GM19025 (cell line): Measurements from ENCODE around the gene ELP4.
"Not testable (repeated sequence)": the region's sequence is repeated elsewhere in the genome, so short reads cannot be mapped to it uniquely, and the experiment has no call there.

Experiments
- ATAC-seq: cut with Tn5 transposase; IDR thresholded peaks from one replicate; pipeline ENCODE4 v1.9.1; 2021; ENCODE audit warnings: mild to moderate bottlenecking, low read depth, moderate library complexity; ENCODE audit not compliant: unreplicated experiment

ELP4 gene

DNA sequence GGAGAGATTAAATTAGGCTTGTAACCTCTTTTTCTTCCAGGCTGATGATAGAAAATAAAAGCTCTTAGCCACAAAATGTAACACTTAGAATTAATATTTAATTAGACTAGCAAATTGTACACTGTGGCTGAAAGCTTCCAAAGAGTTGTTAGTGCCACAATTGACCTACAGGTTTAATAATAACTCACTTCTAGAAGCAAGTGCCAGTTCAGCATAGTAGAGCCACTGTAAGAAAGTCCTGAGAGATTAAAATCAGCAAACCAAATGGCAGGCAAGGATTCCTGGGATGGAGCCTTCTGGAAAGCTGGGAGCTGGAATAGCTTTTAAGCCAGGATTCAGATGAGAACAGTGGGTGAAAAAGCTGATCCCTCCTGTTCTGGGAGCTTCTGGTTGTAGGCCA is 131.0 kb downstream of the ELP4 start:
- no peak for ATAC-seq

DNA sequence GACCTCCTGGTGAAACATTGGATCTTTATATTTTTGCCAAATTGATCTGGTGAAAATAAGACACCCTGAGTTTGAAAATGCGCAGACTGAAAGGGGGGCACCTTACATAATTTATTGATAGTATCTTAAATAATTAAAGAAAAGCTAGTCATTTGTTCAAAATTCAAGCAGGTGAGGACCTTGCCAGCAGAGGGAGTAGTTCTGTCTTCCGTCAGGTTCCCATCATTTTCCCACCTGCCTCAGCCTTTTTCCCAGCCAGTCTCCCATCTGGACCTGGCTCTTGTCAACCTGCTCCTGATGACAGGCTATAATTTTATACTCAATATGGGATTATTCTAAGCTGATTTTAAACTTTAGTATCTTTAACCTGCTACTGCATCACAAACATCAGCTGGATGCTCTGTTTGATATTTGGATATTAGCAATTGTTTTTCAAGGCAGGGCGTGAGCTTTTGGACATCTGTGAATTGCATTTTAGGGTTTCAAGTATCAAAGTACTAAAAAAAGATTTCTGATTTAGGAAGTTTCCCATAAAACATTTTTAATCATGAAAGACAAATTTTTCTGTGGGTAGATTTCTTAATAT is 132.0 kb downstream of the ELP4 start:
- ATAC-seq, result no peak

DNA sequence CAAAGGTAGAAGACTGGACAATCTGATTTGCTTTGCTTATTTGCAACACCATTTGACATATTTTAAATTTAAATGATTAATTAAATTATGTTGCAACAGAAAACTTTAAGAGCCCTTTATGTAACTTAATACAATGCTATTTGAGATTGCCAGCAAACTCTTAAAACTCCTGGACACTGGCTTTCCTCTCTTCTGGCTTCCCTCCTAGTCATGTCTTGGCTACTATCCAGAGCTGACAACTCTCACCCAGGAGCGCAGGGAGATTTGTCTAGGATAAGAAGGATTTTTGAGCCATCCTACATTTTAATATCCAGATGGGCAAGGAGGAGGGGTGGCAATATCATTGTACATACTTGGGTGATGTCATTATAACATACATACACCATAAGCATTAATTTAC is 134.3 kb downstream of the ELP4 start:
- ATAC-seq, result no peak

- no peak for ATAC-seq
Observed at GRCh38 chr11:31645747-31646146, 136.2 kb downstream of the ELP4 start.

- ATAC-seq, result no peak
Observed at GRCh38 chr11:31646216-31646615, 136.6 kb downstream of the ELP4 start.

GRCh38 chr11:31649129-31649966 is 139.8 kb downstream of the ELP4 start:
- no peak for ATAC-seq

- ATAC-seq, result no peak
Observed at GRCh38 chr11:31651208-31651607, 141.6 kb downstream of the ELP4 start.

DNA sequence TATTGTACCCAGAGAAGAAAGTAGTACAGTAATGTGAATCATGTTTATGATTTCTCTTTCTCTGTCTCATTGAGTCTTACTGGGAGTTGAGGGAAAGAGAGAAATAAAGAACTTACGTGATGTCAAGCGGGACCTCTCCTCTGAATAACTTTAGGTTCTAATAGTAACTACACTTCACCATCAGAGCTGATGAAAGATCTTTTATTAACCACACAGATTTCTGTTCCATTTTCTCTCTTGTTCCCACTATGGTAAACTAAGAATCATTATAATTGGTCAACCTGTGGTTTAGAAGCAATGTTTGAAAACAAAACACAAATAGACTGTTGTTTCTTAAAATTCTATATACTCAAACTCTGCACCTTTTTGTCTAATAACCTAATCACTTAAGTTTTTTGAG is 142.3 kb downstream of the ELP4 start:
- no peak for ATAC-seq

- ATAC-seq, result no peak
Observed at GRCh38 chr11:31652528-31652927, 143.0 kb downstream of the ELP4 start.

GRCh38 chr11:31655483-31655882 is 145.9 kb downstream of the ELP4 start:
- ATAC-seq, result no peak

GRCh38 chr11:31656051-31656450 is 146.5 kb downstream of the ELP4 start:
- no peak for ATAC-seq

DNA sequence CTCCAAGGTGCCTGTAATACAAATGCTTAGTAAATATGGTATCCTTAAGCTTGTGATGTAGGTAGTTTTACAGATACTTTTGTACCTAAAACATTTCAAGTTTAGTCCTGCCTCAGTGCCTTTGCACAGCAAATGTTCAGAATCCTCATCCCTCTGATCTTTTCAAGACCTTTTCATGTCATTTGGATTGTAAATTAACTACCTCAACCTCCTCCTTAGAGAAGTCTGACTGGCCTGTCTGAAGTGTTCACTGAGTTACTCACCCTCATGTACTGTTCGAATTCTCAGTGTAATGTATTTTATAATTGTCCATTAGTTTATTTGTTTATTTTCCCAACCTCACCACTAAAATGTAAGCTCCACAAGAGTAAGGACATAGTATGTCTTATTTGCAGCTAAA is 147.5 kb downstream of the ELP4 start:
- no peak for ATAC-seq

DNA sequence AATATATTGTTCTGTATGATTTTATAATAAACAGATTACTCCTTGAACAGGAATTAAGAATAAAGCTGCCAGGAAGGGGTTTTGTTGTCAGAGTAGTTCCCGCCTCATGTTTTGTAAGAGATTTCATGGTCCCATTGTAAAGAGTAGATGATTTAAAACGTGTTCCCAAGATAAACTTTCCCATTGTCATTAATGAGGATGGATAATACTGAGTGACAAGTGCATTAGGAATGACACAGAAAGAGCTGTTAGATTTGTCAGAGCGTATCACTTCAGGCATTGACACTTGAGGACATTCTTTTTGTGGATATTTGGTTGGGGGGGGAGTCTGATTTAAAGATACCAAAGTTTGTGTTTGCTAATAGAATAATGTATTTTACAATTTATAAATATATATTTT is 154.6 kb downstream of the ELP4 start:
- no peak for ATAC-seq

GRCh38 chr11:31664954-31665353 is 155.4 kb downstream of the ELP4 start:
- ATAC-seq, result no peak

DNA sequence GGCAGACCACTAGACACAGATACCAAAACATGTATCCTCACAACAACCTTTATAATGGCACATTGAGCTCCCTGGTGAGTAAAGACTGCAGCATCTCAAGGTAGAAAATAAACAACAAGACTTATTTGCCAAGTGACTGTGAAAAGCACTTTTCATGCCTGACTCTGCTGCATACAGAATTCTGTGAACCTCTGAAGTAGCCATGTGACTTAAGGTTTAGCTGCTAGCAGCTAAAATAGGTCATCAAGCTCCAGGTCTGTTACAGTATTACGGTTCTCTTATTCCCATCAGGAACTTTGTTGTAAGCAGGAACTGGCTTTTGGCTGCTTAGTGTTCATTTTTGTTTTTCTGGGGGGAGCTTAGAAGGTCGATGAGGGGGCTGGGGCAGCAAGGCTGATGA is 162.1 kb downstream of the ELP4 start:
- ATAC-seq, result no peak

- ATAC-seq, result not testable (repeated sequence)
Observed at GRCh38 chr11:31673108-31673507, 163.5 kb downstream of the ELP4 start.

DNA sequence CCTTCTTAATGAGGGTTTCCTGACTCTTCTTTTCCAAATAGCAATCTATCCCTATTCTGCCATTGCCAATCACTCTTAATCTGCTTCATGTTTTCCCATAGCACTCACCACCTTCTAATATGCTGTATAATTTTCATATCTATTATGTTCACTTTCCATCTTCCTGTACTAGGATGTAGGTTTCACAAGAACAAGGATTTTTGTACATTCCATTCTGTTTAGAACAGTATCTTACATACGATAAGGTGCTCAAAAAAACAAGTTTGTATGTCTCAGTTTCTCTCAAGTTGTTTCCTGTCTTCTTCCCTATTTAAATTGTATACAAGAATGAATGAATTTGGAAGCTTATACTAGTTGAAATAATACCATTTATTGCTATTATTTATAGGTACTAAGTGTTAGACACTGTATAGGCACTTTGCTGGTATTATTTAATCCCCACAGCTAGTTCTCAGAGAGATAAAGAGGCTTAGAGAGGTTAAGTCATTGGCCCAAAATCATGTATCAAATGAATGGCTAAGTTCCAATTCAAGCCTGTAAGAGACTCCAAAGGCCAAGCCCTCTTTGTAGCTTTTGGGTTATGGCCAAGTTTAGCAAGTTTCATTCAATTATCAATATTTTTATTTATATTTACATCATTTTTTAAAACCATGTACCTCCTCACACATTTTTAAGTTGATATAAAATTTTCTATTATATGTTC is 166.9 kb downstream of the ELP4 start:
- ATAC-seq, result no peak

DNA sequence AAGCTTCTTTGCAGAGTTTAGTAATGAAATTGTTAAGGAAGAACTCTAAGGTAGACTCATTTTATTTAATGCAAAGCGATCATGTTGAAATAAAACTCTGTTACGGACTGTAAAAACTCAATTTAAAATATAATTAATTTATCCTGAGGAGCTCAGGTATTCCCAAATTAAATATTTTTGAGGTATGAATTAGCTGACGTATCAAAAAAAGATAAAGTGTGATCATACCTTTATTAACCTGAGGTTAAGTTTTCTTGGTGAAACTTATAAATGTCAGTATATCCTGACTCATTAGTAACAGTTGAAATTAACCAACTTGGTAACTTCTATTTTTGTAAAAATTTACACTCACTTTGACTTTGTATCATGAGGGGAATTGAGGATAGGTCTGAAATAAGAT is 171.2 kb downstream of the ELP4 start:
- no peak for ATAC-seq

- ATAC-seq, result no peak
Observed at GRCh38 chr11:31687256-31687655, 177.7 kb downstream of the ELP4 start.

- no peak for ATAC-seq
Observed at GRCh38 chr11:31687861-31688260, 178.3 kb downstream of the ELP4 start.

- ATAC-seq, result no peak
Observed at GRCh38 chr11:31689559-31689958, 180.0 kb downstream of the ELP4 start.

DNA sequence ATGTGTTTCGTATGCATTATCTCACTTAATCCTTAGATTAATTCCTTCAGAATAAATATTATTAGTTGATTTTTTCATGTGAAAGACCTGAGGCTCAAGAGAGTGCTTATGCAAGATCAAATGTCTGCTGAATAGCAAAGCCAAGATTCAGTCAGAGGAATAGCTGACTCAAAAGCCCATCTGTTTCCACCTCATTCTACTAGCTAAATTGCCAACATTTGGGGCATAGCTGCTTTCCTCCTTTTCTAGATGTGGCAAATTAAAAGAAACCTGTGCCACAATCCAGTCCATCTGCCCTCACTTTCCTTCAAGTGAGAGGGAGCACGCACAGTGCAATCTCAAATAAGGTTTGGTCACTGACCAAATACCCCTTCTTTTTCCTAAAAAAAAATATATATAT is 180.5 kb downstream of the ELP4 start:
- ATAC-seq, result no peak
